SK-N-SH treated with all-trans-retinoic acid at 6 μM for 48 hours (cell line): ENCODE data around the gene RARS2.

Experiments used
- CREB5 ChIP-seq: fragments of 250-450 bp; sonication (Bioruptor Pico); IDR thresholded peaks from 2 replicates; pipeline ENCODE4 v1.5.1; 2020; ENCODE audit warnings: low read depth, mild to moderate bottlenecking, moderate library complexity
- CSDC2 ChIP-seq: fragments of 250-450 bp; sonication (Bioruptor Pico); IDR thresholded peaks from 2 replicates; pipeline ENCODE4 v1.5.0; 2020; ENCODE audit warnings: mild to moderate bottlenecking, moderate library complexity
- CSRNP3 ChIP-seq: fragments of 250-450 bp; sonication (Bioruptor Pico); IDR thresholded peaks from 2 replicates; pipeline ENCODE4 v1.5.1; 2021; ENCODE audit warnings: mild to moderate bottlenecking, moderate library complexity
- GLIS3 ChIP-seq: fragments of 250-450 bp; sonication (Bioruptor Pico); IDR thresholded peaks from 2 replicates; pipeline ENCODE4 v1.5.0; 2020; ENCODE audit warnings: mild to moderate bottlenecking, moderate library complexity
- ISL1 ChIP-seq: fragments of 250-450 bp; sonication (Bioruptor Pico); IDR thresholded peaks from 2 replicates; pipeline ENCODE4 v2.1.2; 2022; ENCODE audit warnings: mild to moderate bottlenecking, moderate library complexity
- PPARA ChIP-seq: fragments of 250-450 bp; sonication (Bioruptor Pico); IDR thresholded peaks from 2 replicates; pipeline ENCODE4 v1.5.0; 2020; ENCODE audit warnings: mild to moderate bottlenecking, borderline replicate concordance
- RARB ChIP-seq: fragments of 250-450 bp; sonication (Bioruptor Pico); IDR thresholded peaks from 2 replicates; pipeline ENCODE4 v1.8.0; 2021; ENCODE audit warnings: mild to moderate bottlenecking, moderate library complexity
- TCF4 ChIP-seq: fragments of 250-450 bp; sonication (Bioruptor Pico); IDR thresholded peaks from 2 replicates; pipeline ENCODE4 v1.8.0; 2021; ENCODE audit warnings: mild to moderate bottlenecking, moderate library complexity, borderline replicate concordance
- TSHZ2 ChIP-seq: fragments of 250-450 bp; sonication (Bioruptor Pico); IDR thresholded peaks from 2 replicates; pipeline ENCODE4 v1.5.0; 2020; ENCODE audit warnings: mild to moderate bottlenecking, moderate library complexity
- ZC3H10 ChIP-seq: fragments of 250-450 bp; sonication (Bioruptor Pico); IDR thresholded peaks from 2 replicates; pipeline ENCODE4 v1.5.1; 2021; ENCODE audit warnings: mild to moderate bottlenecking, moderate library complexity
- ZFP3 ChIP-seq: fragments of 250-450 bp; sonication (Bioruptor Pico); IDR thresholded peaks from 2 replicates; pipeline ENCODE4 v1.5.0; 2020; ENCODE audit warnings: mild to moderate bottlenecking, moderate library complexity
- ZNF70 ChIP-seq: fragments of 450-650 bp; formaldehyde crosslinking; IDR thresholded peaks from 2 replicates; pipeline ENCODE4 v1.5.0; 2020; ENCODE audit warnings: mild to moderate bottlenecking, moderate library complexity
- TF ChIP-seq, protein P1 (sequence below): fragments of 250-450 bp; sonication (Bioruptor Pico); IDR thresholded peaks from 2 replicates; pipeline ENCODE4 v1.8.0; 2020; ENCODE audit warnings: mild to moderate bottlenecking, moderate library complexity, borderline replicate concordance

DNA sequence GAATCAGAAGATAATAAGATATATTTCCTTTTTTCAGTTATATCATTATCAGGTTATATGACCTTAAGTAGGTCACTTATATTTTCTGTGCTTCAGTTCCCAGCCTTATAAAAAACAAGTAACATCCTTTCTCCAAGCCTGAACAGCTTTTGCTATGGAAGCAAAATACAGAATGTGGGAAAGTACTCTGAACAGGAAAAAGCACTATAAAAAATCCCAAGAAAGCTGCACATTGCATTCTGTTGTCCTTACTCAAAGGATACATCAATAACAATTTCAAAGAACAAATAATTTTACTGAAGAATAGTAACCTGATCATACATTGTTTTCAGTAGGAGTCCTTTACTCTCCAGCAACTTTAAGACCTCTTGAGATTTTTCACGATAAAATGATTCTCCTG lies 60.6 kb downstream of the RARS2 start:
- TF ChIP-seq TCF4 (CRISPR knock-in tag) = no peak
- no peak for TF ChIP-seq ZNF70 (CRISPR knock-in tag)
- TF ChIP-seq CSDC2 (CRISPR knock-in tag) = no peak
- TF ChIP-seq RARB (CRISPR knock-in tag) = no peak
- TF ChIP-seq CSRNP3 (CRISPR knock-in tag) = no peak
- no peak for TF ChIP-seq ZC3H10 (CRISPR knock-in tag)
- TF ChIP-seq ISL1 (CRISPR knock-in tag) = no peak
- no peak for TF ChIP-seq GLIS3 (CRISPR knock-in tag)
- no peak for TF ChIP-seq TSHZ2 (CRISPR knock-in tag)
- no peak for TF ChIP-seq ZFP3 (CRISPR knock-in tag)
- TF ChIP-seq CREB5 (CRISPR knock-in tag) = no peak
- no peak for TF ChIP-seq PPARA
- TF ChIP-seq, protein P1, sequence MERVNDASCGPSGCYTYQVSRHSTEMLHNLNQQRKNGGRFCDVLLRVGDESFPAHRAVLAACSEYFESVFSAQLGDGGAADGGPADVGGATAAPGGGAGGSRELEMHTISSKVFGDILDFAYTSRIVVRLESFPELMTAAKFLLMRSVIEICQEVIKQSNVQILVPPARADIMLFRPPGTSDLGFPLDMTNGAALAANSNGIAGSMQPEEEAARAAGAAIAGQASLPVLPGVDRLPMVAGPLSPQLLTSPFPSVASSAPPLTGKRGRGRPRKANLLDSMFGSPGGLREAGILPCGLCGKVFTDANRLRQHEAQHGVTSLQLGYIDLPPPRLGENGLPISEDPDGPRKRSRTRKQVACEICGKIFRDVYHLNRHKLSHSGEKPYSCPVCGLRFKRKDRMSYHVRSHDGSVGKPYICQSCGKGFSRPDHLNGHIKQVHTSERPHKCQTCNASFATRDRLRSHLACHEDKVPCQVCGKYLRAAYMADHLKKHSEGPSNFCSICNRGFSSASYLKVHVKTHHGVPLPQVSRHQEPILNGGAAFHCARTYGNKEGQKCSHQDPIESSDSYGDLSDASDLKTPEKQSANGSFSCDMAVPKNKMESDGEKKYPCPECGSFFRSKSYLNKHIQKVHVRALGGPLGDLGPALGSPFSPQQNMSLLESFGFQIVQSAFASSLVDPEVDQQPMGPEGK (CRISPR knock-in tag) = no peak
